Tibial nerve (tissue), 4 donors: ENCODE data around the gene LAMB4. TPM values are rescaled to one million over a fixed set of nuclear protein-coding genes. Genes with fewer than 3 reads are reported as not detected.

Experiments
- DNase-seq, 2 donors: peaks; one replicate each; pipeline ENCODE4 v3.0.0-alpha.2; 2019; ENCODE audit warnings: low spot score in 2 of 2
- H3K27ac ChIP-seq, 4 donors: fragments of 200-600 bp; sonication (generic) in 3 of 4; one replicate each; pipeline ENCODE4 v1.5.1; 2017 to 2019; ENCODE audit warnings: mild to moderate bottlenecking in 1 of 4
- H3K27me3 ChIP-seq, 2 donors: fragments of 200-600 bp; sonication (generic) in 1 of 2; one replicate each; pipeline versions ENCODE4 v1.5.1 to v1.6.0; 2017 to 2019
- H3K36me3 ChIP-seq, 3 donors: fragments of 200-600 bp; sonication (generic); one replicate each; pipeline ENCODE4 v1.5.1; 2018 to 2019
- H3K4me1 ChIP-seq, 4 donors: fragments of 200-600 bp; sonication (generic) in 3 of 4; one replicate each; pipeline ENCODE4 v1.5.1; 2017 to 2019
- H3K4me3 ChIP-seq, 4 donors: fragments of 200-600 bp; sonication (generic) in 3 of 4; one replicate each; pipeline ENCODE4 v1.5.1; 2017 to 2019; ENCODE audit warnings: mild to moderate bottlenecking in 1 of 4, moderate library complexity in 1 of 4
- H3K9me3 ChIP-seq, 4 donors: fragments of 200-600 bp; sonication (generic) in 3 of 4; one replicate each; pipeline ENCODE4 v1.5.1; 2017 to 2019
- EP300 ChIP-seq, 2 donors: sonication (generic); formaldehyde crosslinking; IDR thresholded peaks; one replicate each; pipeline ENCODE4 v1.6.1; 2017; ENCODE audit warnings: antibody characterized with exemption in 2 of 2, mild to moderate bottlenecking in 1 of 2
- POLR2A ChIP-seq, 2 donors: fragments of 450-650 bp; IDR thresholded peaks; one replicate each; pipeline ENCODE4 v1.6.1; 2017; ENCODE audit warnings: antibody characterized with exemption in 2 of 2, mild to moderate bottlenecking in 2 of 2, moderate library complexity in 2 of 2
- WGBS, 2 donors: methylation state at CpG; one replicate each; pipeline ENCODE4 v1.1.5; 2018; 5-methylcytosine and 5-hydroxymethylcytosine counted together
- total RNA-seq, 4 donors: library from RNA; depleted of rRNA; stranded (reverse); fragments of >200 nt; gene quantifications; one replicate each; pipeline ENCODE4 v1.1.0, GENCODE V29; 2016
- TF ChIP-seq, protein P1 (sequence below), 5 experiments: fragments of 200-600 bp in 3 of 5; fragments of 450-650 bp in 2 of 5; sonication (generic) in 3 of 5; IDR thresholded peaks; one replicate each; pipeline ENCODE4 v1.5.1; 2016 to 2019; ENCODE audit warnings: antibody characterized with exemption in 5 of 5, mild to moderate bottlenecking in 3 of 5, moderate library complexity in 2 of 5

Gene LAMB4
- total RNA-seq, 4 donors from 2014 or later: 0.22 to 1.2 (median 0.42) TPM; not detected in 1

DNA sequence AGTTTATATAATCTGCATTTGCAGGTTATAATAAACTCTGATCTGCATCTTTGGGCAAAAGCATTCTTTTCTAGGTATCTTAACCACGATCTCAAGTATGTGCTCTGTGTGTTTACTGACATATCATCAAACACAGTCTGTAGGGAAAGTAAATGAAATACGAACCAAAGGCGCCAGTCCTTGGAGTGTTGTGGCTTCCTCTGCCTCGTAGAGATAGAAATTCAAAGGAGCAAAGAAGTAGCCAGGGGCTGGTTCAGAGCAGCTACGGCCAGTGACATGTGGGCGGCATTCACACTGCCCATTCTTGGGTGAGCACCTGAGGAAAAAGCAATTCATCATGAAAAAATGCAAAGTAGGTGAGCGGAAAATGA lies 38.7 kb downstream of the LAMB4 start:
- Histone ChIP-seq H3K4me3 (no peak overlapping the region), H3K27me3 (no peaks in the 10 kb centered on the region), H3K36me3 (no peaks in the 10 kb centered on the region), H3K4me1 (peaks cover 0 to 31% (median 22%) of the 10 kb centered on the region in 4 donors), H3K9me3 (no peaks in the 10 kb centered on the region), H3K27ac (no peak overlapping the region)
- TF ChIP-seq POLR2A (IDR thresholded peaks at IDR 0.05) (no peak), EP300 (IDR thresholded peaks at IDR 0.05) (no peak)
- TF ChIP-seq, protein P1, sequence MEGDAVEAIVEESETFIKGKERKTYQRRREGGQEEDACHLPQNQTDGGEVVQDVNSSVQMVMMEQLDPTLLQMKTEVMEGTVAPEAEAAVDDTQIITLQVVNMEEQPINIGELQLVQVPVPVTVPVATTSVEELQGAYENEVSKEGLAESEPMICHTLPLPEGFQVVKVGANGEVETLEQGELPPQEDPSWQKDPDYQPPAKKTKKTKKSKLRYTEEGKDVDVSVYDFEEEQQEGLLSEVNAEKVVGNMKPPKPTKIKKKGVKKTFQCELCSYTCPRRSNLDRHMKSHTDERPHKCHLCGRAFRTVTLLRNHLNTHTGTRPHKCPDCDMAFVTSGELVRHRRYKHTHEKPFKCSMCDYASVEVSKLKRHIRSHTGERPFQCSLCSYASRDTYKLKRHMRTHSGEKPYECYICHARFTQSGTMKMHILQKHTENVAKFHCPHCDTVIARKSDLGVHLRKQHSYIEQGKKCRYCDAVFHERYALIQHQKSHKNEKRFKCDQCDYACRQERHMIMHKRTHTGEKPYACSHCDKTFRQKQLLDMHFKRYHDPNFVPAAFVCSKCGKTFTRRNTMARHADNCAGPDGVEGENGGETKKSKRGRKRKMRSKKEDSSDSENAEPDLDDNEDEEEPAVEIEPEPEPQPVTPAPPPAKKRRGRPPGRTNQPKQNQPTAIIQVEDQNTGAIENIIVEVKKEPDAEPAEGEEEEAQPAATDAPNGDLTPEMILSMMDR (IDR thresholded peaks at IDR 0.05): no peak
- WGBS, 2 donors: 93 to 96% methylated on average over 7 of the region's 7 CpGs
- no peak for DNase-seq

DNA sequence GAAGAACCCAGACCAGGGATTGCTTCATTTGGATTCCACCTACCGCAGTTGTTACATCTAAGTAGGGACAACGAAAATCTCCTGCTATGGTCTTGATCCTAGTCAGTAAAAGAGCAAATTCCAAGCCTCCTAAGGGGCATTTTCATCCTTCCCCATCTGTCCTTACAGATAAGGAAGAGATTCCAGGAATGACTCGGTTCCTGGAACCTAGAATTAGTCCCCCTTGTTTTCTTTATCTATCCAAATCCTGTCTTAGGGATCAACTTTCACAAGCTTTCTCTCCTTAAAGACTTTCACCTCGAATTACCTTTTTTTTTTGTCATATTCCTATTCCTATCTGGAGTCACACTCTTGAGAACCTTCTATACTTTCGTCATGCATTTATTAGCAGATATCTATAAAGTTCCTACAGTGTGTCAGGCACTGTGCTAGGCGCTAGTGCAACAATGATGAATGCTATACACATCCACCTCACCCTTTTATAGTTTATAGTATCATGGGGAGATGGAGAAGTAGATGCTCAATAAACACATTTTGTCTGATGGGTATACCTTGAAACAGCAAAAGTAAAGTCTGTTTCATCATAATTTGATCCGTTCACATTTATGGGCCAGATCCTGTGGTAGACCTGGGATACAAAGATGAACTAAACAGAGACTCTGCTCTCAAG lies 39.2 kb downstream of the LAMB4 start:
- Histone ChIP-seq H3K4me1 (peaks cover 0 to 29% (median 20%) of the 10 kb centered on the region in 4 donors), H3K4me3 (no peak overlapping the region), H3K36me3 (no peaks in the 10 kb centered on the region), H3K9me3 (no peaks in the 10 kb centered on the region), H3K27me3 (no peaks in the 10 kb centered on the region), H3K27ac (no peak overlapping the region)
- 91 to 92% methylated on average over 7 of the region's 7 CpGs for WGBS, 2 donors
- DNase-seq: no peak
- TF ChIP-seq POLR2A (IDR thresholded peaks at IDR 0.05) (no peak), EP300 (IDR thresholded peaks at IDR 0.05) (no peak)
- TF ChIP-seq, protein P1 (IDR thresholded peaks at IDR 0.05): no peak

DNA sequence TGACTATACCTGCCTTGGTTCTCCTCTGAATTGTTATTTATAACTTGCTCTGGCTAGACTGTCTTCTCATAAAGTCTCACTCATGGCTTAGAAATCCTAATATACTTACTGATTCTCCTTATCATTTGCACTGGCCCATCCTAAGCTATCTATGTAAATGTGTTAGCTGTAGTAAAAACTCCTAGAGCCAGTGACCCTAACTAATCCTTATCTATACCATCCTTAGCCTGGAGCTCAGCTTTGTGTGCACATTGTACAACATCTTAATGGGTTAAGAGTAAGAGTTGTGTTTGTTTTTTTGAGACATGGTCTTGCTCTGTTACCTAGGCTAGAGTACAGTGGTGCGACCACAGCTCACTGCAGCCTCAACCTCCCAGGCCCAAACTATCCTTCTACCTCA lies 40.8 kb downstream of the LAMB4 start:
- no peaks in the 10 kb centered on the region for H3K9me3 ChIP-seq
- WGBS, 2 donors: 100% methylated on average over 1 of the region's 1 CpG
- no peak for DNase-seq
- H3K27me3 ChIP-seq: no peaks in the 10 kb centered on the region
- H3K27ac ChIP-seq: no peak overlapping the region
- H3K4me3 ChIP-seq: no peak overlapping the region
- peaks cover 0 to 13% (median 8%) of the 10 kb centered on the region in 4 donors for H3K4me1 ChIP-seq
- TF ChIP-seq POLR2A (IDR thresholded peaks at IDR 0.05) (no peak), EP300 (IDR thresholded peaks at IDR 0.05) (no peak)
- TF ChIP-seq, protein P1 (IDR thresholded peaks at IDR 0.05): no peak
- H3K36me3 ChIP-seq: no peaks in the 10 kb centered on the region

DNA sequence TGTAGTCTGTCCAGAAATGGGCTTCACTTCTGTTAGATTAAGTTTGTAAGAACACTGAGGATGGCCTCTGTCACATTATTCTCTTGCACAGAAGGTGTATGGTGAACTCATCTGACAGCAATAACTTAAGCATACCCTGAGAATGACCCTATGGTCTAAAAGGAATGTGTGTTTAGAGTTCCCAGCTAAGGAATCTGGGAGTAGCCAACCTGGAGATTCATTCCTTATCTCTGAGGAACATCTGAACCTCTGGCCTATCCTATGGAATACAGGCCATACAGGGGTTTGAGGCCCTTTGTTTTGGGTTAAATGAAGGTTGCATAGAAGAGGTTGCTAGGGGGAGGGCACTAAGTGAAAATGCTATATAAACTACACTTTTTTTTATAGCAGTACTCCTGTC lies 41.4 kb downstream of the LAMB4 start:
- no peaks in the 10 kb centered on the region for H3K36me3 ChIP-seq
- H3K4me3 ChIP-seq: no peak overlapping the region
- no peak for TF ChIP-seq POLR2A (IDR thresholded peaks at IDR 0.05)
- TF ChIP-seq, protein P1 (IDR thresholded peaks at IDR 0.05): no peak
- no peak for TF ChIP-seq EP300 (IDR thresholded peaks at IDR 0.05)
- peaks cover 0 to 7% (median 3%) of the 10 kb centered on the region in 4 donors for H3K4me1 ChIP-seq
- no peak overlapping the region for H3K27ac ChIP-seq
- no peaks in the 10 kb centered on the region for H3K27me3 ChIP-seq
- no peak for DNase-seq
- no peaks in the 10 kb centered on the region for H3K9me3 ChIP-seq

DNA sequence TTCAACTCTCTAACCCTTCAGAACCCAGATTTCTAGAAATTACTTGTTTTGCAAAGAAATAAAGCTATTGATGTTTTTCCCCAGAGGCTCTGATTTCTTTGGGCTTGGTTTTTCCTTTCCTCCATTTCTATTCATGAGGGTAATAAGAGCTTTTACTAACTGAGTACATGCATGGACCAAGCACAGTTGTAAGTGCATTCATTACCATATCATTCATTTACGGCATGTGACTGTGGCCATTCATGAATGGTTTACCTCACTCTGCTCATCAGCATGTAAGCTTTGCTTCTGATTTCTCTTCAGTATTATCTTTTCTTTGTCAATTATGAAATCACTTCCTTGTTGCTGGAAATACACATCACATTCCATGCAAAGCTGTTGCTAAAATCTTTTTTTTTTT lies 42.4 kb downstream of the LAMB4 start:
- Histone ChIP-seq H3K27me3 (no peaks in the 10 kb centered on the region), H3K4me3 (no peak overlapping the region), H3K9me3 (no peaks in the 10 kb centered on the region), H3K36me3 (no peaks in the 10 kb centered on the region), H3K27ac (no peak overlapping the region), H3K4me1 (no peaks in the 10 kb centered on the region)
- TF ChIP-seq, protein P1 (IDR thresholded peaks at IDR 0.05): no peak
- no peak for TF ChIP-seq EP300 (IDR thresholded peaks at IDR 0.05)
- TF ChIP-seq POLR2A (IDR thresholded peaks at IDR 0.05): no peak
- DNase-seq: no peak
- WGBS, 2 donors: 80 to 87% methylated on average over 1 of the region's 1 CpG
